ENCODE data around the gene PCDHB6.
"Not testable (repeated sequence)": the region's sequence is repeated elsewhere in the genome, so short reads cannot be mapped to it uniquely, and the experiment has no call there.

GRCh38 chr5:141189131-141189530, 39.3 kb downstream of the PCDHB6 start:
- TF ChIP-seq NFIC (IDR thresholded peaks at IDR 0.05; ENCODE audit: low read length); ZNF713 (CRISPR knock-in tag; IDR thresholded peaks at IDR 0.05): not testable (repeated sequence)
